ENCODE results near the gene TAPT1.
"Not testable (repeated sequence)": the region's sequence is repeated elsewhere in the genome, so short reads cannot be mapped to it uniquely, and the experiment has no call there.

Gene TAPT1

GRCh38 chr4:16206848-16207247 is 19.4 kb downstream of the TAPT1 start:
- no peak for DNase-seq

- DNase-seq, result no peak
Measured at GRCh38 chr4:16206301-16206700, 20.0 kb downstream of the TAPT1 start.

- DNase-seq, result peak; percentile 41
Measured at GRCh38 chr4:16205298-16206164, 20.7 kb downstream of the TAPT1 start.

DNA sequence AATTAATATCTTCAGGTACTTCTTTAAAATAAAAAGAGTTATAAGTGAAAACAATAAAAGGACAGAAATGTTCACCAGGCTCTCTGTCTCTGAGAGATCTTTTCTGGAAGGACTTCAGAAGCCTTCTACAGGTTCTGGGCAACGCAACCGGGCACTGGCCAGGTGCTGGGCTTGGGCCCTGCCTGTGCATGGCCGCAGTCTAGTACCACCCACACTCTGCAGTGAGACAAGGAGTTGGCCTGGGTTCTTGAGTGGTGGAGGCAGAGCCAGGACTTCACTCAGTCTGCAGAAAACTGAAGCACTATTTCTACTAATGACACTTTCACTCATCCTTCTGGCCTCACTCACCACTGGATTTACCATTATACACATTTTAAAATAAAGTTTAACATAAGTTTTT is 21.8 kb downstream of the TAPT1 start:
- DNase-seq, result no peak

DNA sequence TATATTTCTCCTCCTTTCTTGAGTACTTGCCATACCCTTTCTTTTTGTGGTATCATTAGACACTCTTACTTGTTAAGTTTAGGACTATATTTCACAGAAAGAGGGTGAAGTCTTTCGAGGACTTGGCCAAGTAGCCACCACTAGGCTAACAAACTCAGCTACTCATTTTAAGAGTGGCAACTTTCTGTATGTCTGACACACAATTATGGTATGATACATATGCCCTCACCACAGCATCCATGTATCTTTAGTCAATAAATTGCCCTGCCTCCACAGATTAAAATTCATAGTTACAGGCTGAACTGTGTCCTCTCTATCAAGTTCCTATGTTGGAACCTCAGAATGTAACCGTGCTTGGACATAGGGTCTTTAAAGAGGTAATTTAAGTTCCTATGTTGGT is 23.2 kb downstream of the TAPT1 start:
- DNase-seq, result no peak

GRCh38 chr4:16202598-16202997 is 23.7 kb downstream of the TAPT1 start:
- no peak for DNase-seq

DNA sequence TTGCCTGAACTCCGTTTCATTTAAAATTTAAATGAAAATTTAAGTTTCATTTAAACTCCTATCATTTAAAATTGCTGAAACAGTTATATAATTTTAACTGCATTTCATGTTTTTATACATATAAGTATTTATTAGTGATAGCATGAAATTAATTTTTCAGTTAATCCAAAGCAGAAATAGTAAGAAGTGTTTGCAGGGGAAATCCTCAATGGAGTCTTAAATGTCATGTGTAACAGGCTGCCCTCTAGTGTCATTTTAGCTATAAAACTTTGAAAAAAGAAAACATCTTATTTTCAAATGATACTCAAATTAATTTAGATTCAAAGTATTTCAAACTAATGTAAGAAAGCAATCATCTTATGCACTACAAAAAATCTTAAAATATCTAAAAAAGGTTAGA is 27.2 kb downstream of the TAPT1 start:
- DNase-seq, result peak; percentile 11

DNA sequence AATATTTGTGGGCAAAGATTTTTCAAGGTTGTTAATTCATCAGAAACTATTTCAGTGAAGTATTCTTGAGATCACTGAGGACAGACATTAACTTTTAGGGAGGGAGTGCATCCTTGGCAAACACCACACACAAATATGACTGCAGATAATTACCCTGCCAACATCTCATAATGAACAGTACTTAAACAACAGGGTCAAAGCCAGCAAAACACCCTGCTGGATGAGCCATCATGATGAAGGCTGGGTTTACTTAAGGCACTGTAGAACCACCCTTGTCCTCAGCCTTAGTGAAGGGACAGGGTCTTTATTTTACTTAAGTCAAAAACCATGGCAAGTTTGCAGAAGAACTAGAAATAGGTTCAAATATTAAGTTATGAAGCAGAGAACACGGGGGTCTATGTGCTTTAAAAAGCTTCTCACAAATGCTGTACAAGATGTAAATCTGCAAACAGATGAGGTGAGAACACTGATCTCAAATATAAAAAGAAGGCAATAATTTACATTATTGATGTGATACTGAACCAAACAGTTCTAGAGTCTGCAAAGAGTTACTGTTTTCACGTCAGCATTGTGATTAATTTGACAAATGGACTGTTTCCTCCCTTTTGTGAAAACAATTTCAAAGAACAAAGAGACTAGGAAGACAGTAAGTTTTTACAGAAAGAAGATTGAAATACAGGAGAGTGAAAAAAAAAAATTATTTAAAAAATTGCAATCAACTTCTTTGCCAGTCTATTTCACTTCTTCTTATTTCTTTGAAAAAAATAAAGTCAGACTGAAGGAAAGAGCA is 28.2 kb downstream of the TAPT1 start:
- no peak for DNase-seq

GRCh38 chr4:16196482-16197393 is 29.5 kb downstream of the TAPT1 start:
- no peak for DNase-seq

DNA sequence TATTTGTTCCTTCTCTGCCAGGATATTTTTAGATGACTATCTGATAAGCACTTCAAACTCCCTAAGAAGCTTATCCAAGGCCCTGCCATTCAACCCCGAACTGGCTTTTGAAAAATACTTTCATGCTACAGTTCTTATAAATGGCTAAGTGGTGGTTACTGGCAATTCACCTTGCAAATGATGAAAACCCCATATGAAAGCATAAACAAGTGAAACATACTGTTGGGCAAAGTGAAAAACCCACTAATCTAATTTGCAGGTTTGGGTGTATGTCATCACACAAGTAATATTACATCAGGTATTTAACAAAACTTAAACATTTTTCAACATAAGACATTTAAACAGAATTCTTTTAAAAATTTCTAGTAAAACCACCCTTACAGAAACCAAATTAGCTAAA is 31.1 kb downstream of the TAPT1 start:
- no peak for DNase-seq

- DNase-seq, result not testable (repeated sequence)
Measured at GRCh38 chr4:16194798-16195197, 31.5 kb downstream of the TAPT1 start.

DNA sequence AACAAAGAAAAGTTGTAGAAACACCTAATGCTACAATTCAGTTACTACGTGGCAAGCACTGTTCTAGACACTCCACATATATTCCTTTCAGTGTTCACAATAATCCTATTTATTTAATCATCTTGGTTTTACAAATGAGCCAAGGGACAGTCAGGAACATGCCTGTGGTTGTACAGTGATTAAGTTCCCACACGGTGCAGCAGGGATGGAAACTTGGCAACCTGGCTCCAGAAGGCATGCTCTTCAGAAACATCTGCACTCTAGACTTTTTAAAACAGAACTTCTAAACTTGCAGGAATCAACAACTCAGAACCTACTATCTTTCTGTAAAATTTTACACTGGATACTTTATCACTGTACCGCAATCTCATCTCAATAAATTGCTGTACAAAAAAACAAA is 32.1 kb downstream of the TAPT1 start:
- no peak for DNase-seq

GRCh38 chr4:16192631-16193518 is 33.4 kb downstream of the TAPT1 start:
- no peak for DNase-seq

- DNase-seq, result no peak
Measured at GRCh38 chr4:16192057-16192456, 34.2 kb downstream of the TAPT1 start.

DNA sequence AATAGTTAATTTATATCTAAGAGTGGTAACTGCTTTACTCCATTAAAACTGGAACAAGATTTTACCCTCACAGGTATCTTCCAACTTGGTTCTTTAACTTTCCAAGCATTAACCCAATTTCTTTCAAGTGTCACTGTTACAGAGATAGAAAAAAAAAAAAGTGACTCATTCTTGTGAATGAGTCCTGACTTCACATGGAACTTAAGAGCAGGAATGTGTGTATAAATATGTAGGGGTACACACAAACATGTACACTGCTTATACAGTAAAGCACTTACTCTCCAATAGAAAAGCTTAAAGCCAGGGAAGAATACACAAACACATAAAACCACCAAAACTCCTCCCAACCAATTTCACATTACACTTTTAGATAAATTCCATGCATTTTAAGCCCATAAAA is 38.8 kb downstream of the TAPT1 start:
- no peak for DNase-seq

DNA sequence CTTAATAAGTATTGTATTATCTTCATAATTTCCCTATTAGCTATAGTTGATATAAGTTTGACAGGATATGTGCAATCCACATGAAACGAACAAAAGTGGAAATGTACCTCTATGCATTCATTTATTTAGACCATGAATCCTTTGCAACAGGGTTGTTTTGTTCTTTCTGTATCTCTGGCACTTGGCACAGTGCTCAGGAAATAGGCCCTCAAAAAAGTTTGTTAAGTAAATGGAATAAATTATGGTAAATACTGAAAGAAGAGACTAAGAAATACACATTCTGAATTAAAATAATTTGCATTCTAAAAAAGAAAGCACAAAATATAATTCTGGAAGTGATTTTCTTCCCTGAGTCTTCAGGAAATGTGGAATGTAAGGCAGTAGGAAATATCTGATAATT is 39.3 kb downstream of the TAPT1 start:
- DNase-seq, result no peak

DNA sequence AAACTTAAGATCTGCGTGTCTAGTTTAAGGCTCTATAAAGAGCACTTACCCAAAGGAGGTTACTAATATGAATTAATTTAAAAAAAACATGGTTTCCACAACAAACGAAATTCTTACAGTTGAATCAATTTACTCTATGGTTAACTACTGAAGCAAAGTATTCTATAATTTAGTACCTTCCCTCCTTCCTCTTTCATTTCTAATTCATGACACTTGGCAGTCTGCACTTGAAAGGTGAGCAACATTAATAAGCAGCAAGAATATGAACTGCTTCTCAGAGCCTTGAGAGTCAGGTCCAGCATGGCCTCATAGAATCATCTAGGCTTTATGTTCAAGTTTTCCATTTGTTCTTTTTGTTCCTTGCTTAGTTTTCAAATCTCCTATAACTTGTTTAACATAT is 42.7 kb downstream of the TAPT1 start:
- DNase-seq, result no peak

- no peak for DNase-seq
Measured at GRCh38 chr4:16176621-16177020, 49.6 kb downstream of the TAPT1 start.

DNA sequence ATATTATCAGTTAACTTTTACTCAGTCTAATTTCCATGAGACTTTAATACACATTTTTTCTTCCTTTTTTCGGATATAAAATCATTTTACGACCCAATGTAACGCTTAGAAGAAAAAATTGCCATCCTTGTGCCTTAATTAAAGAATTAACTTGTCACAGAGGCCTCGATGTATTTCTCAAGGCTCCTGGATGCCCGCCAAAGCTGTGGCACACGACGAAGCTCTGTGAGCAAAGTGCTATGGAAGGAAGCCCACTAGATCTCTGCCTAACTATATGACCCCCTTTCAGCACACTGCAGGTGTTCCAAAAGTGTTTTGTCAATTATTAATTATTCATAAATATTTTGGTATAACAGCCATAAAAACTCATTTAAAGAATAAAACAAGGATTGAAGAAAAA is 54.4 kb downstream of the TAPT1 start:
- no peak for DNase-seq

DNA sequence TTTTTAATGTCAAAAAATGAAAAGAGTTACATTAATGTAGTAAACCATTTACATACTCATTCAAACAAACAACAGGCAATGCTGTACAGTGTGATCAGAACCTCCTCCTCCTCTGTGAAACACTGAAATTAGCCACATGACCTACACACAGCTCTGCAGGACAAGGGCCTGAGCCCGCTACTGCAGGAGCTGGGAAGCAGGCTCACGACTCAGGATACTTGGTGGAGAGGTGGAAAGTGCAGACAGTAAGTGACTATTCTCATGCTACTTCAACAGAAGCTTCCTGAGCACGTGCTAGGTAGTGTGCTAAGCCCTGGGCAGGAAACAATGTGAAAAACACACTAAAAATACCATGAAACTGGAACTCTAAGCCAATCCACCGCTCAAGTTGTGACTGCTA is 56.8 kb downstream of the TAPT1 start:
- DNase-seq, result no peak

DNA sequence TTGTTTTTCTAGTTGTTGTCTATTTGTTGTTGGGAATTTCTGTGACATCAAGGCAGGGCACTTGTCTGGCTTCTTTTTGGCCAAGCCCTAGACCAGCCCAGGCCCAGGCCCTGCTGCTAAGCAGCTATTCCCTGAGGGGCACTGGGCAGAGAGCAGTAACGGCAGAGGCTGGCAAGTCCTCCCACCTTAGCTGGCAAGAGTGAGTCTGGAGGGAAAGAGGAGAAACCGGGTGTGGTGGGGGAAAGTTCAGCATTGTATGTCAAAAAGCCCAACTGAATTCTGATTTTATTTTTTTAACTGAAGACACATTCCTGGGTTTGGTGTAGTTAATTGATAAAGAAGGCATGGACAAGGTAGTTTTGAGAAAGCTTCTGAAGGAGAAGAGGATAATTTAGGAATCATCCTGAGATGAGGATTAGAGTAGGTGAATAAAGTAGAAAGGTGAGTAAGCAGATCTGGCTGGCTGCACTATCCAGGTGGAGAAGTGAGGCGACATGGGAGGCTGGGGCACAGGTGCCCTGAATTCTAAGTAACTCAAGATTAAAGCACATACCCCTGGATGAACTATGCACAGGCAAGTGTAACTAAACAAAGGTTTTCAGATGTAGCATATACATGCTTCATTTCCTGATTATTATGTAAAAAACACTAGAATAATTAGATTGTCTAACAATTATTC is 57.4 kb downstream of the TAPT1 start:
- no peak for DNase-seq

GRCh38 chr4:16168144-16168543 is 58.1 kb downstream of the TAPT1 start:
- no peak for DNase-seq

All from activated CD4-positive, alpha-beta T cell treated with anti-CD3 and anti-CD28 coated beads, Interleukin-10, Interleukin-2, amounts not matched to agents 100 ng/mL and 50 ng/mL, durations not matched to agents 16 hours and 8 hours (primary cell).